Activated CD4-positive, alpha-beta T cell treated with anti-CD3 and anti-CD28 coated beads, Interleukin-2, amount 10 ng/mL, durations not matched to agents 24 days and 14 days (primary cell): ENCODE measurements around the gene KCNE1. TPM values are rescaled to one million over a fixed set of nuclear protein-coding genes. Genes with fewer than 3 reads are reported as not detected.
"Not testable (repeated sequence)": the region's sequence is repeated elsewhere in the genome, so short reads cannot be mapped to it uniquely, and the experiment has no call there.

Experiments used
- DNase-seq: peaks from one replicate; pipeline ENCODE4 v3.0.0; 2022
- H3K27ac Mint-ChIP-seq: one replicate; pipeline ENCODE4 v1.8.0; 2022; ENCODE audit warnings: mild to moderate bottlenecking, mixed read lengths
- H3K27me3 Mint-ChIP-seq: one replicate; pipeline ENCODE4 v1.8.0; 2022; ENCODE audit warnings: mixed read lengths
- H3K36me3 Mint-ChIP-seq: one replicate; pipeline ENCODE4 v1.8.0; 2022; ENCODE audit warnings: low read depth, mild to moderate bottlenecking, mixed read lengths
- H3K4me1 Mint-ChIP-seq: one replicate; pipeline ENCODE4 v1.8.0; 2021; ENCODE audit warnings: mixed read lengths
- H3K4me3 Mint-ChIP-seq: one replicate; pipeline ENCODE4 v1.8.0; 2022; ENCODE audit warnings: mild to moderate bottlenecking, moderate library complexity, mixed read lengths
- H3K9me3 Mint-ChIP-seq: one replicate; pipeline ENCODE4 v1.8.0; 2021; ENCODE audit warnings: mixed read lengths
- intact Hi-C: fragments of 100-400 bp; cut with micrococcal nuclease; formaldehyde crosslinking; loops from one replicate; pipeline ENCODE4 v1.15.1; 2023
- total RNA-seq: library from RNA; stranded (reverse); gene quantifications from 2 replicates; pipeline ENCODE4 v1.2.3, GENCODE V29; 2022

Gene KCNE1
- total RNA-seq, 1 donor from 2014 or later = not detected

DNA sequence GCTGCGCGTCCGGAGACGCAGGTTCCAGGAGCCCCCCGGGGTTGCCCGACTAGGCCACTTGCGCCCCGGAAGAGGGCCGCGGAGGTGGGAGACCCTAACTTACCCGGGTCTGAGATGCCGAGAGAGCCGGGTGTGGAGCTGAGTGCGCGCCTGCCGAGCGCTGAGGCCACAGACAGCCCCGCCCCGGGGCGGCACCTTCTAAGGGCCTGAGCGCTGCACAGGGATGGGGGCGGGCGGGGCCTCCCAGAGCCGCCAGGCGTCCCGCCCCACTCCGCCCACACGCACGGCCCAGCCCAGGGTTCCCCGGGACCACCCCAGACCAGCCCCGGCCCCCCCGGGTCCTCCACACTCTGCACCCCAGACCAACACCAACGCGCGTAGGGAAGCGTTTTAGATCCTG, 52.6 kb downstream of the KCNE1 start:
- H3K9me3 Mint-ChIP-seq, H3K27me3 Mint-ChIP-seq, H3K27ac Mint-ChIP-seq, intact Hi-C loops, H3K36me3 Mint-ChIP-seq, H3K4me1 Mint-ChIP-seq, H3K4me3 Mint-ChIP-seq, DNase-seq: not testable (repeated sequence)

DNA sequence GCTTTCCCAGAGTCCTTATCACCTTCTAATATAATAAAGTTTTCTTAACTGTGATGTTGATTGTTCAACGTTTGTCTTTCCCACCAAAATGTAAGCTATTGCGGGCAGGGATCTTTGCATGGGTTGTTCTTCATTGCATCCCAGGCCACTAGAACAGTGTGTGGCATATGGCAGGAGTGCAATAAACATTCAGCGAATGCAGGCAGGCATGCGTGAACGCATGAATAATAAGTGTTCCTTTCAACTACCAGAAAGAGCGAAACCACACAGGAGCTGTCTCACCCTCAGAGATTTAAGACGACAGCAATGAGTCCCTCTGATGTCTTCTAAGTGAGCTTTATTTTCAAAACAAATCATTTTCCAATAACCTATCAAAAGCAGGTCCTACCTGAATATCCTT, 53.7 kb downstream of the KCNE1 start:
- DNase-seq, H3K4me3 Mint-ChIP-seq, intact Hi-C loops, H3K27me3 Mint-ChIP-seq, H3K27ac Mint-ChIP-seq, H3K9me3 Mint-ChIP-seq, H3K4me1 Mint-ChIP-seq, H3K36me3 Mint-ChIP-seq: not testable (repeated sequence)

DNA sequence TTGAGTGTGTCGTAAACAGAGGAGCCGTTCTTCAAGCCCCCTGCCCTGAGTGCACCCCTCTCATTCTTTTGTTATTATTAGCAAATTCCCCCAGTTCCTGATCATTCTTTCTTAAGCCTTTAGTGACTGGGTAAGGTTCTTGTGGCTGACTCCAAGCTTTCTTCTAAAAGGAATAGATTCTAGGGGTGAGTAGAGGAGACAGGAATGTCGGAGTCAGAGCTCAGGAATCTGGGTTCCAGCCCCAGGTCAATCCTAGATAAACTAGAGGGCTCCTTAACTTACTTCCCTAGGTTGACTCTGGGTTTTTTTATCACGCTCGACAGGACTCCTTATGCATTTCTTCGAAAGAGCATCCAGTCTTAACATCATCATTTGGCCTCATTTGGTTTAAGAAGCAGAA, 55.8 kb downstream of the KCNE1 start:
- H3K36me3 Mint-ChIP-seq, H3K27me3 Mint-ChIP-seq, H3K27ac Mint-ChIP-seq, intact Hi-C loops, H3K4me1 Mint-ChIP-seq, H3K9me3 Mint-ChIP-seq, DNase-seq, H3K4me3 Mint-ChIP-seq: not testable (repeated sequence)

DNA sequence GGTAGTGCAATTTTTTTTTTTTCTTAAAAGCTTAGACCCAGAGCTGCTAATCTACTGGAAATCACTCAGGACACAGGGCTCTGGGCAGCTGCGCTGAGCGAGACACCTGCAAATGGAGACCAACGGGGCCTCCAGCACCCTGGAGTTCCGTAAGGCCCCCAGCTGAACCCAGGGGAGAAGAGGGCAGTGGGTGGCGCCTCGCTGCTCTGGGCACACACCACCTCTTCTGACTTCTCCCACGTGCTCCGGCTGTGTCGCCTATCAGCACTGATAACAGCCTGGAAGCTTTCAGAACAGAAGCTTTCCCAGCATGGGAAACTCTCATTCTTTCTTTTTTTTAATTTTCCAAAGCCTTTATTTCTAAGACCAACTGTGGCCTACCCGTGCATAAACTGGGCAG, 56.4 kb downstream of the KCNE1 start:
- H3K36me3 Mint-ChIP-seq, H3K9me3 Mint-ChIP-seq, intact Hi-C loops, H3K27me3 Mint-ChIP-seq, DNase-seq, H3K4me1 Mint-ChIP-seq, H3K27ac Mint-ChIP-seq, H3K4me3 Mint-ChIP-seq: not testable (repeated sequence)

DNA sequence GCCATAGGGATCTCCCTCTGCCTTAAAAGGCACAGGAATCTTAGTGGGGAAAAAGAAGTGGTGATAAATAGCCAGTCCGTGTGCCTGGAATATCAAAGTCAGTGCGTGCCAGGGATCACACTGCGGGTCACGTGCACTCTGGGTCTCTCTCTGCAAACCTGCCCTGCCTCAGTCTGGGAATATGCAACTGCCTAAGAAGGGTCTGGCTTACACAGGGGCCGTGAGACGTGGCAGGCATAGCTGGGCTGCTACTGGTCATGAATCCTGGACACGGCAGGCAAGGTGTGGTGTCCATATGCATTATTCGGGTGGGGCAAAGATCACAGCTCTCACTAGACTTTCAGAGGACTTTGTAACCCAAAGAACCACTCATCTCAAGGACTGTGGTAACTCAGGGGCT, 65.0 kb downstream of the KCNE1 start:
- H3K4me1 Mint-ChIP-seq, H3K27ac Mint-ChIP-seq, DNase-seq, intact Hi-C loops, H3K36me3 Mint-ChIP-seq, H3K9me3 Mint-ChIP-seq, H3K4me3 Mint-ChIP-seq, H3K27me3 Mint-ChIP-seq: not testable (repeated sequence)

DNA sequence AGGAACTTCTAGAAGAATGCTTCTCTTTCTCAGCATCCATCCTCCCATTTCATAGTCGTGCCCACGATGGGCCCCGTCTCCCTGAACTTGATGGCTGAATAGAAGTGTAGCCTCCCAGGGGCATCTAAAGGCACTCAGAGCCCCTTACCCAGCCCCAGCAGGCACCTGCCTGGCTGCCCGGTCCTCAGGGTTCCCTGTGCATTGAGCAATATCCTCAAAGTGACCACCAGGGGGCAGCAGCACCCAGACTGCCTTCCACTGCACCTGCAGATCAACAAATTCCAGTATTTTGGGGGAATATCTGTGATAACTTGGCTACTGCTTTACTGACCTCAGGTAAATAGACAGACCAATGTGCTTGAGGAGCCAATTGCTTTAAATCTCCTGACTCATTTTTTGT, 68.5 kb downstream of the KCNE1 start:
- H3K36me3 Mint-ChIP-seq, DNase-seq, H3K4me3 Mint-ChIP-seq, H3K27me3 Mint-ChIP-seq, H3K4me1 Mint-ChIP-seq, intact Hi-C loops, H3K27ac Mint-ChIP-seq, H3K9me3 Mint-ChIP-seq: not testable (repeated sequence)

DNA sequence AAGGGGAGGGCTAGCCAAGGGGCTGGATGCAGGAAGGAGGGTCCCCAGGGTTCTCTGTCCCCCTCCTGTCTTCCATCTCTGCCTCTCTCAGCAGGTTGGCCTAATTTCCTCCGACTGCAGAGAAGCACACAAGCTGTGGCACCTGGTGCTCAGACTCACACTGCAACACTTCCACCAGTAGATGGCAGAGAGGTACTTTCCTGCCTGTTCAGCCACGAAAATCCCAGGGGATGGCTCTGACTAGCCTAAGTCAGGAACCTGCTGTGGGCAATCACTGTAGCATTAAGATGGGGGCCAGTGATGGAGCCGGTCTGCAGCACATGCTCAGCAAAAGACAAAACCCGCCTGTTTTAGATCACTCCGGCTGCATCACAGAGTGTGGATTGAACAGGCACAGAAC, 82.3 kb downstream of the KCNE1 start:
- intact Hi-C loops, H3K27me3 Mint-ChIP-seq, H3K4me3 Mint-ChIP-seq, H3K4me1 Mint-ChIP-seq, H3K27ac Mint-ChIP-seq, H3K9me3 Mint-ChIP-seq, DNase-seq, H3K36me3 Mint-ChIP-seq: not testable (repeated sequence)

DNA sequence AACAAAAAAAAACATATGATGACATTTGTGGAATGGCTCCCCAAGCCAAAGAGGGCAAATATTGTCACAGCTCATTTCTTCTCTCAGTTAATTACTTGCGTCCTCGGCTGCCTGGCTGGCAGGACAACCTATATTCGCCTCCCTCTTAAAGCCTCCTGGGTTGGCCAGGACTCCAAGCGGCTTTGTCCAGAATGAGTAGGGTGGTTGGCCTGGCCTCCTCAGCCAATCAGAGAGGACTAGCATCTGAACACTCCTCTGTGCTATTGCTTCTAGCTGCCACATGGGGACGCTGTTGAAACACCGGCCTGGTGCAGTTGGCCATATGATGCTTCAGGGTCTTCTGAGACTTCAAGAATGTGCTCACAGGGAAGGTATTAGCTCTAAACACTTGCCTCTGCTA, 83.6 kb downstream of the KCNE1 start:
- H3K36me3 Mint-ChIP-seq, H3K4me1 Mint-ChIP-seq, H3K4me3 Mint-ChIP-seq, intact Hi-C loops, H3K27ac Mint-ChIP-seq, DNase-seq, H3K9me3 Mint-ChIP-seq, H3K27me3 Mint-ChIP-seq: not testable (repeated sequence)

DNA sequence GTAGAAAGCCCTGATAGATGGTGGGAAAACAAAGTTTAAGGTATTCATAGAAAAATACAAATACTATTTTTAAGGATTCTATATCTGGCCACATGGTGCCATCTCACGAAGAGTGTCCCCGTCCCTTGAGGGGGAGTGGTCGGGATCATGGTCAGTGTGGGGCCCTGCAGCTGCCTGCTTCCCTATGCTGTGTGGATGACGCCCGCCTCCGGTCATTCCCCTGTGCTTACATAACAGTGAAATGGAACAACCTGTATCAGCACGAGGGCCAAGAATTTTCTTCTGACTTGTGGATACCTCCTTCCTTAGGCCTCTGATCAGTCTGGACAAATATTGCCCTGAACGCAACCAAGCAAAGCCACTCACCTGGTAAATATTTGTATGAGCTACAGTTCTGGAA, 84.7 kb downstream of the KCNE1 start:
- H3K27me3 Mint-ChIP-seq, H3K36me3 Mint-ChIP-seq, intact Hi-C loops, H3K9me3 Mint-ChIP-seq, H3K4me3 Mint-ChIP-seq, H3K4me1 Mint-ChIP-seq, H3K27ac Mint-ChIP-seq, DNase-seq: not testable (repeated sequence)

DNA sequence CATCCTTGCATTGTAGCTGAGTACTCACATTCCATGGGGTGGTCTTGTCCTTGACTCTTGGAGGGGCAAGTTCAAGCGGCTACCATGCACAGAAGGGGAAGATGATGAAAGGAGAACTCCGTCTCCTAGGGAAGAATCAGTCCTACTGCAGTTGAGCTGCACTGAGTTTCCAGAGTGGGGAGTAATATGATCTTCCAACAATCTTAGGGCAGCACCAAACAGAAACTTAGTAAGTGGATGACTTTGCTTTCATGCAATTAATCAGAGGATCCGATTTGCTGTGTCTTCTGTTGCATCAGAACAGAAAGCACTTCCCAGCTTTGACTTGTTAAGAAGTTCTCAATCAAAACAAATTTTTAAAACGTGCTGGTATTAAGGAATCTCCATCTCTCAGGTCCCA, 88.2 kb downstream of the KCNE1 start, which contains the start of gene SMIM34:
Gene SMIM34, minus strand, starts transcription at position 147 of the 400 bp plus-strand sequence. Its CDS starts 112 bp downstream, at position 35.
- DNase-seq, intact Hi-C loops, H3K36me3 Mint-ChIP-seq, H3K4me1 Mint-ChIP-seq, H3K4me3 Mint-ChIP-seq, H3K27me3 Mint-ChIP-seq, H3K27ac Mint-ChIP-seq, H3K9me3 Mint-ChIP-seq: not testable (repeated sequence)

DNA sequence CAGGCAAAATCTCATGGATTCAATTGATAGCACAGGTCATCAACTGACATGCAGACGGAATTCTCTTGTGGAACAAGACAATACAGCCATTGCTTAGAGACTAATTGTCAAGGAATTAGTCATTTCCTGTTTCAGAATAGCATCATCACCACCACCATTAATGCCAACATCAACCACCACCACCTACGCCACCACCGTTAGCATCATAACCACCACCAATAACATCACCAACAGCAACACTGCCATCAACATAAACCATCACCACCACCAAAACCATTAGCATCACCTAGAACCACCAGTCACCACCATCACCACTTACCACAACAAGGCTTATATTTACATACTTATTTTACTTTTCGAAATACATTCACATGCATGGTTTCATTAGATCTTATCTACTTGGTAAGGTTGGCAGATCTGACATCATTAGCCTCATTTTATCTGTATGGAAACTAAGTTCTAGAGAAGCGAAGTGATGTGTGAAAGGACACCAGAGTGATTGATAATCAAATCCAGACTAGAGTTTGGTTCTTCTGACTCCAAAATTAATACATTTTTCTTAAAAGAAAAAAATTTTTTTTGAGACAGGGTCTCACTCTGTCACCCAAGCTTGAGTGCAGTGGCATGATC, 94.4 kb downstream of the KCNE1 start:
- H3K36me3 Mint-ChIP-seq, intact Hi-C loops, H3K27me3 Mint-ChIP-seq, H3K4me3 Mint-ChIP-seq, H3K4me1 Mint-ChIP-seq, H3K9me3 Mint-ChIP-seq, DNase-seq, H3K27ac Mint-ChIP-seq: not testable (repeated sequence)

DNA sequence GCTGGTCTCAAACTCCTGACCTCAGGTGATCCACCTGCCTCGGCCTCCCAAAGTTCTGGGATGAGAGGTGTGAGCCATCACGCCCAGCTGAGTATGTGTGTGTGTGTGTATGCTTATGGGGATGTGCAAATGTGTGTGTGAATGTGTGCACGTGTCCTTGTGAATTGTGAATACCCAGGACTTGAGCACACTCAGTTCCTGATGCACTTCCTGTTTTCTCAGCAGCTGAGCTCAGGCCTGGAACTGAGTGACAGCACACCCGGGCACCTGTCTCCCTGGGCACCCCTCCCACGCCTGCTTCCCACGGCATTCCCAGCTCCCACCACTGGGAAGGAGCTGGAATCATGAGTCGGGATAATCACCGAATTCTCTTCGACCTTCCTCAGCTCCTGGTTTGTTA, 104.7 kb downstream of the KCNE1 start:
- DNase-seq, H3K9me3 Mint-ChIP-seq: not testable (repeated sequence)

DNA sequence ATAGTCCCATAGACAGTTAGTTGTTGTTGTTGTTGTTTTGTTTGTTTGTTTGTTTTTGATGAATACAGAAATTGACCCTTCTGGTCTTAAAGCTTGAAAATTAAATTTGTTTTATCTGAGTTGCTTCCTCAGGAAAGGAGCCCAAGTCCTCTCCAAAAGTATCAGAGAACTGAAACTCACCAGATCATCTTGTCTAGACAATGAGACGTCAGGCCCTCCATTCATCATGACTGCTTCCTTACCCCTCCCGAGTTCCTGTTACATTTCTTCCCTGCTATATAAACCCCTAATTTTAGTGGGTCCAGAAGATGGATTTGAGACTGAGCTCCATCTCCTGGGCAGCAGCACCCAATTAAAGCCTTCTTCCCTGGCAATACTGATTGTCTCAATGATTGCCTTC, 105.3 kb downstream of the KCNE1 start:
- intact Hi-C loops, H3K4me1 Mint-ChIP-seq, H3K9me3 Mint-ChIP-seq, H3K4me3 Mint-ChIP-seq, H3K27ac Mint-ChIP-seq, H3K27me3 Mint-ChIP-seq, DNase-seq, H3K36me3 Mint-ChIP-seq: not testable (repeated sequence)

More for the DNA sequence above, 104.7 kb downstream of the KCNE1 start:
- intact Hi-C loops, H3K27me3 Mint-ChIP-seq, H3K4me3 Mint-ChIP-seq, H3K27ac Mint-ChIP-seq, H3K4me1 Mint-ChIP-seq, H3K36me3 Mint-ChIP-seq: not testable (repeated sequence)

DNA sequence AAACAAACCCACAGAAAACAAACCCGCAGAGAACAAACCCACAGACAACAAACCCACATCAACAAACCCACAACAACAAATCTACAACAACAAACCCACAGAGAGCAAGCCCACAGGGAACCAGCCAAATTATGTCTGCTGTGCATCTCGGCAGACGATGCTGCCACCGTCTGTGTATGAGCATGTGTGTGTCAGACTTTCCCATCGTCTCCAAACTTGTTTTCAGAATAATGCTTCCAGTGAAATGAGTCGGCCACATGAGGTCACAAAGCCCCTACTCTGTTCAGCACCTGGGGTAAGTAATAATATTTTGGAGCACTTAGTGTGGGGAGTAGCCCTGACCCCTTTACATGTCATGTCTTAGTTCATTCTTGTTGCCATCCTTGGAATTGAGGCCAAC, 105.9 kb downstream of the KCNE1 start:
- H3K4me1 Mint-ChIP-seq, H3K36me3 Mint-ChIP-seq, H3K9me3 Mint-ChIP-seq, H3K4me3 Mint-ChIP-seq, H3K27me3 Mint-ChIP-seq, DNase-seq, H3K27ac Mint-ChIP-seq, intact Hi-C loops: not testable (repeated sequence)

DNA sequence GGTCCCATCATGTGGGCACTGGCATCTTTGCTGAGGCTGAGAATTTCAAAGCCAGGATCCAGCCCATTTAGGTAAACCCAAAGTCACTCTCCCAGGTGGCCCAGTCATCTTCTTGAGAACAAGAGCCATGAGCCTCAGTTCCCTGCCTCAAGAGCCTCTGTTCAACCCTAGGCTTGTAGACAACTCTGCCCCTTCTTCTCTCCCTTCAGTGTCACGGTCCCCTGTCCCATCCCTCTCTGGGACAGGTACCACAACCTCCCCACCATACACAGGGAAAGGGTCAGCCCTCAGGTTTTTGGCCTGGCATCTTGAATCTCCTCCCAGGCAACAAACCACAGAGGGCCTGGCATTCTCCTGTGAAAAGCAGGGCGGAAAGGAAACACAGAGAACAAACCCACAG, 106.3 kb downstream of the KCNE1 start:
- intact Hi-C loops, H3K27ac Mint-ChIP-seq, DNase-seq, H3K4me1 Mint-ChIP-seq, H3K27me3 Mint-ChIP-seq, H3K4me3 Mint-ChIP-seq, H3K36me3 Mint-ChIP-seq, H3K9me3 Mint-ChIP-seq: not testable (repeated sequence)
